NOMO-1 treated with DMSO at 0.1 percent for 48 hours (cell line): ENCODE data around the gene LHFPL6.
A peak's percentile ranks its signal among the peaks of the same experiment; 100 is the strongest.

ENCODE experiments used
- DNase-seq: peaks from one replicate; lab custom pipeline; 2025; ENCODE audit not compliant: unreplicated experiment; lab: John Stamatoyannopoulos, UW

The LHFPL6 gene

GRCh38 chr13:39474600-39474999 is 128.4 kb downstream of the LHFPL6 start:
- no peak for DNase-seq

DNA sequence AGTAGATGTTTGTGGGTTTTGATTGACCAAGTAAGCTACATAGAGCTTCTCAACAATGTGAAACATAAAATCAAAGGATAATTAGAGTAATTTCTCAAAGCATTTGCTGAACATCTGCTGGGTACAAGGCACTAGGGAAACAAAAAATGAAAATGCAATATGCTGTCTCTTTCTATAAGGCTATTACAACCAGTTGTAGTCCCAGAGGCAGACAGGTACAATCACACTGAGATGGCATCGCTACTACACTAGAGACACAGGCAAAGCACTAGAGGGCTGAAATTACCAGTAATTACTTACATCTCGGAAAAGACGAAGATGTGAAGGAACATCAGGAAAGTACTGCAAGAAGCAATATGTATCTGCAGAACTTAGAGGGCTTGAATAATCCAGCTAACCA is 133.3 kb downstream of the LHFPL6 start:
- no peak for DNase-seq

- no peak for DNase-seq
Measured at GRCh38 chr13:39468306-39468705, 134.7 kb downstream of the LHFPL6 start.

DNA sequence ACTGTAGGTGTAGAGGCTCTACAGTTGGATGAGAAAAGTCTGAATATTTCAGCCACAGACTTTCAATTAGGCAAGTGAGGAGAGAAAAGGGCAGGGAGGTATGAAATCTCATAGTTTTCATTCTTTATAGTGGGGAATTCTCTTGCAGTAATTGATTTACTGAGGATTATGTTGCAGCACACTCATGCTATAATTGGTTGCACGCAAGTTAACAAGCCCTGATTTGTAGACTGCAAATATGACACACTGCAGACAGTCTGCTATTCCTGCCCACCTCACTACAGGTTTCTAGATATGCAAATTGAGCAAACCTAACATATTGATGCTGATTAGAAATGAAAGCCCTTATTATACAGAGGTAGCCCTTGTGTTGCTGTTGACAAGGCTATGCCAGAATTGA is 139.4 kb downstream of the LHFPL6 start:
- DNase-seq = no peak

DNA sequence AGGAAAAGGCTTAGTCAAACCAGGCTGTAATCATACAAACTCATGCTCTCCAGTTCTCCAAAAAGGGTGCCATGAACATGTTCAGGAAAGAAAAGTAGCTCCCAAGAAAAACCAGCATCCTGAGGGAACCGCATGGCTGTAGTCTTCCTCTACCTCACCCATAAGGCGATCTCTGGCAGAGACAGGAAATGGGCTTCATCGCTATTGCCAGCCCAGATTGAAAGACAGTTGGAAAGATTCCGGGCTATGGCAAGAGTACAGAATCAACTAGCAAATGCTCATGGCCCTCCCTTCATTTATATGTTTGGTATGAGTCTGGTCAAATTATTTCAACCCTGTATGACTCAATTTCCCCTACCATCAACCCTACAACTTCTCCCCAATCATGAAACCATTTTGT is 140.1 kb downstream of the LHFPL6 start:
- DNase-seq = no peak

GRCh38 chr13:39462428-39462827 is 140.6 kb downstream of the LHFPL6 start:
- no peak for DNase-seq

GRCh38 chr13:39461685-39462266 is 141.2 kb downstream of the LHFPL6 start:
- no peak for DNase-seq

DNA sequence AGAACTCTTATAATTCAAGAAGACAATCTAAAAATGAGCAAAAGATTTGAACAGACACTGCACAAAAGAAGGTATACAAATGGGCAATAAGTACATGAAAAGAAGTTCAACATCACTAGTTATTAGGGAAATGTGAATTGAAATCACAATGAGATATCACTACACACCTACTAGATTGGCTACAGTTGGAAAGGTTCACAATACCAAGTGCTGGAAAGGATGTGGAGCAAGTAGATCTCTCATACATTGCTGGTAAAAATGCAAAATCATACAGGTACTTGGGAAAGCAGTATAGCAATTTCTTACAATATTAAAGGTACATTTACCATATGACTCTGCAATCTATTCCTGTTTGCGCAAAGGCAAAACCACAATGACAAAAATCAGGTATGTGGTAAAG is 145.7 kb downstream of the LHFPL6 start:
- DNase-seq = no peak

GRCh38 chr13:39455521-39456175 is 147.3 kb downstream of the LHFPL6 start:
- no peak for DNase-seq

DNA sequence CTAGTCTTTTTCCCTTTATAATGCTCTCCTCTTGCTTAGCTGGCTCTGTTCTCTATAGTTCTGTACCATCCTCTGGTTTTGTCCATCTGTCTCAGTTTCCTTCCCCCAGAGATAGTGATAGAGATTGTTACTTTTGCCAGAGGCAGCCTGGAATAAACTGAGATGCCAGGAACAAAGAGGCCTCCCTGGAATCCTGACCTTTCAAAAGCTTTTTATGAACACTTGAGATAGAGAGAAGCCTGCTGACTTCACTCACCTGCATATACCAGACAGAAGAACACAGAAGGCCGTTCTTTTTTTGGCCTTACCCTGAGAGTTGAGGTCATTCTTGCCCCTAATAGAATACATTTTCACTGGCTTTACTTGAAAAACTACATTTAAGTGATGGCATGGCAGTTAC is 150.2 kb downstream of the LHFPL6 start:
- no peak for DNase-seq

DNA sequence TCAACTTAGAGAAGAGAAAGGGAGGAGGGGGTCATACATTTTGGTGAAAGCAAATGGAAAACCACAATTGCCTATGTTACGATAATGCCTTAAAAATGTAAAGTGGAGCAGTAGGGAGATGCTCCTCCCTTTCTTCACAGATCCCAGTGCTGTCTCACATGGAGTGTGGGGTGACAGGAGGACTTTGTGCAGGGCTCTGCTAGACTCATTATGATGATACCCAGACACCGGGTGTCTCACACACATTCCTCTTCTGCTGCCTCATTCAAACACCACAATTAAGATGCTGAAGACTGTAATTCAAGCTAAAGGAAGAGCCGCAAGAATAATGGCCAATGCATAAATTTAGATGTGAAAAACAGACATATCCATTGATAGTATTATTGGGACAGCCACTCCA is 150.6 kb downstream of the LHFPL6 start:
- DNase-seq = no peak

GRCh38 chr13:39451860-39452301 is 151.1 kb downstream of the LHFPL6 start:
- peak; percentile 94 for DNase-seq

DNA sequence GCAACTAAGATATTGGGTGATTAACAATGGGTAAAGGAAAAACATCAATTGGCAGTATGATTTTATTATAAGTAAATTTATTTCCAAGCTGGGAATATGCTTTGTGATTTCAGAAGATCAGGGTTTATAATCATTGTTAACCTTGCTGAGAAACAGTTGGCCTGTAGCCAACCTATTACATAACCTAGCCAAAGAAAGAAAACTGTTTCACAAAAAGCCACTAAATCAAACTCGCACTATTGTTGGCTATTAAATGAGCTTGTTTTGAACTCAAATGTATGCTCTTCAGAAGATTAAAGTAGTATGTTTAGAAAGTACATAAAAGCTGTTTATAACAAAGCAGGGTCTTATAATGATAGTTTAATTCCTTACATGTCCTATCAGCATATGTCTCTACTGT is 151.7 kb downstream of the LHFPL6 start:
- peak; percentile 72 for DNase-seq

DNA sequence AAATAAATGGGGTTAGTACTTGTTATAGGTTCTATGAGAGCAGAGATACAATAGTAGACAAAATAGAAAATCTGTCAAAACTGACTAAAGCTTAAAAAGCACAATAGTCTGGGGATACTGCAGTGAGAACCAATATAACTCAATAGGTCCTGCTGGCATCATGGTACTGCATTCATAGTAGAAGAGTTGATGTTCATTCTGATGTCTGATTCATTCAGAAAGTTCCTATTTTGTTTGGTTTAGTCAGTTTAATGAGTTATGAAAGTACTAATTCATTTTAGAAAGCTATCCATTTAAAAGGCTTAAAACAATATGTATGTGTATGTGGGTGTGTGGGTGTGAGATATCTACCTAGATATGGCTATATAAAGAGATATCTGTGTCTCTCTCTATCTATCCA is 152.8 kb downstream of the LHFPL6 start:
- no peak for DNase-seq

GRCh38 chr13:39448834-39449233 is 154.2 kb downstream of the LHFPL6 start:
- no peak for DNase-seq

- no peak for DNase-seq
Measured at GRCh38 chr13:39446865-39447264, 156.1 kb downstream of the LHFPL6 start.

GRCh38 chr13:39444866-39445265 is 158.1 kb downstream of the LHFPL6 start:
- no peak for DNase-seq

GRCh38 chr13:39433651-39434050 is 169.3 kb downstream of the LHFPL6 start:
- no peak for DNase-seq

GRCh38 chr13:39432196-39432595 is 170.8 kb downstream of the LHFPL6 start:
- no peak for DNase-seq

DNA sequence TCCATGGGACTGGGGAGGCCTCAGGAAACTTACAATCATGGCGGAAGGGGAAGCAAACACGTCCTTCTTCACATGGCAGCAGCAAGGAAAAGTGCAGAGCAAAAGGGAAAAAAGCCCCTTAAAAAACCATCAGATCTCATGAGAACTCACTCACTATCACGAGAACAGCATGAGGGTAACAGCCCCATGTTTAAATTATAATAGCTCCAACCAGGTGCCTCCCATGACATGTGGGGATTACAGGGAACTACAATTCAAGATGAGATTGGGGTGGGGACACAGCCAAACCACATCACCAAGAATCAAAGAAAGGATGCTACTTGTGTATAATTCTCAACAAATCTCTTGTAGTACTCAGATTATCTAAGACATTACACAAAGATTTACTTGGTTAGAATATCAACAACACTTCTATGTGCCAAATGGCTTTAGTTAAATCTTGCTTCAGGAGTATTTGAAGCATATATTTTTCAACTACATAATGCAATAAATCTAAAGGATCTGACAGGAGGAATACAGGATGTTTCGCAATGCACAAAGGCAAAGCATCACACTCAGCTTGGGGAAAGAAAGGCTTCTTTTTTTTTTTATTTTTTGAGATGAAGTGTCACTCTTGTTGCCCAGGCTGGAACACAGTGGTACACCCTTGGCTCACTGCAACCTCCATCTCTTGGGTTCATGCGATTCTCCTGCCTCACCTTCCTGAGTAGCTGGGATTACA is 180.0 kb downstream of the LHFPL6 start:
- DNase-seq = peak; percentile 8

GRCh38 chr13:39419876-39420275 is 183.1 kb downstream of the LHFPL6 start:
- DNase-seq = no peak

DNA sequence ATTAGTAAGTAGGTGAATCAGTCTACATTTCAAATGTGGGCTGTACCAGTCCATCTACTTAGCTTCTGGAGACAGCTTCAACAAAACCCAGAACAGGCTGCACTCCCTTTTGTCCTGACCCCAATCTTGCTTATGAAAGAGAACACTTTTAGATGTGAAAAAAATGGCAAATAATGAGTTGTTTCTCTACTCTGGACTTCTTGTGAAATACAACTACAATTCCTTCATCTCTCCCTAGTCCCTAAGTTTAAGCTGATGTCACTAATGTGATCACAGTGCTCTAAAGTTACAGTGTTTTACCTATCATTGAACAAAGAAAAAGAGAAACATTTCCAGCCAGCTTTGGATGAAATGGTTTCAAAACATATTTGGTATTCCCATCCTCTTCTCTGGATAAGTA is 183.9 kb downstream of the LHFPL6 start:
- no peak for DNase-seq
